Fibroblast of skin of scalp (primary cell): Measurements from ENCODE around the gene FTH1.

Experiments used
- DNase-seq: peaks from one replicate; pipeline ENCODE4 v3.0.0-alpha.2; 2013

Gene FTH1

DNA sequence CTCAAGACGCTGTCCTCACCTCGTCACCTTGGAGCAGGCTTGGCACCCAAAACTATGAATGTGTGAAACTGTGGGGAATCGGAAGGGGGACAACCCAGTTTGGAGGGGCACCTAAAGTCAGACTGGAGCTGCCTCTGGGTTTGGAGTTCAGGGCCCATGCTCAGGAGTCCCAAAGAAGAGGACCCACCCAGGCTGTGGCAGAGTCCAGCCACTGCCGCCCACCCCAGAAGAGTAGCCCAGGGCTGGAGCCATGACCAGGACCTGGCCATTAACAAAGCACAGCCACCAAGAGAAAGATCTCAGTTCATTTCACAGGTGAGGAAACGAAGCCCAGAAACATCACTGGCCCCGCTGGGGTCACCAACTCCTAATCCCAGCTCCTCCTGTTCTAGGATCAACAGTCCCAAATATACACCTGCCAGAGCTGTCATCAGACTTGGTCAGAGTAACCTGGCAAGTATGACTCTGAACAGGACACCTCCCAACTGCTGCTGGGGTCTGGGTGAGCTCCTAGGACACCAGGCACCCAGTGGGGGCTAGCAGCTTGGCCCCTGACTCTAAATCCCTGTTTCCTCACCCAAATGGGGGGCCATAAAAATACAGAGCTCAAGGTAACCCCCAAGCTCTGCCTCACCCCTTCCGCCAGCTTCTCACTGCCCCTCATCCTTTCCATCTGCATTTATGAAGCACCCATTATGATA is 52.8 kb downstream of the FTH1 start:
- no peak for DNase-seq
